ENCODE measurements around the gene OTUB1. TPM values are rescaled to one million over a fixed set of nuclear protein-coding genes. Genes with fewer than 3 reads are reported as not detected.
"Not testable (repeated sequence)": the region's sequence is repeated elsewhere in the genome, so short reads cannot be mapped to it uniquely, and the experiment has no call there.

Gene OTUB1
- total RNA-seq, 1 donor from 2014 or later, result 126 TPM

GRCh38 chr11:63951779-63952536 is 34.3 kb upstream of the OTUB1 start:
- Mint-ChIP-seq H3K27me3 (ENCODE audit: unreplicated experiment) (no peaks in the 10 kb centered on the region), H3K4me3 (ENCODE audit: unreplicated experiment) (no peak overlapping the region), H3K27ac (ENCODE audit: unreplicated experiment) (no peak overlapping the region), H3K9me3 (ENCODE audit: unreplicated experiment) (peaks cover 4% of the 10 kb centered on the region), H3K36me3 (ENCODE audit: unreplicated experiment) (no peaks in the 10 kb centered on the region), H3K4me1 (ENCODE audit: low read depth, unreplicated experiment) (peaks cover 4% of the 10 kb centered on the region)
- no peak for DNase-seq
- no peak for TF ChIP-seq CTCF (IDR thresholded peaks at IDR 0.05; ENCODE audit: partially characterized antibody, unreplicated experiment)

- peaks cover 5% of the 10 kb centered on the region for H3K4me1 Mint-ChIP-seq (ENCODE audit: low read depth, unreplicated experiment)
- H3K36me3 Mint-ChIP-seq (ENCODE audit: unreplicated experiment), result no peaks in the 10 kb centered on the region
- TF ChIP-seq CTCF (IDR thresholded peaks at IDR 0.05; ENCODE audit: partially characterized antibody, unreplicated experiment), result no peak
- peaks cover 4% of the 10 kb centered on the region for H3K9me3 Mint-ChIP-seq (ENCODE audit: unreplicated experiment)
- DNase-seq, result no peak
- peaks cover under 1% of the 10 kb centered on the region for H3K27me3 Mint-ChIP-seq (ENCODE audit: unreplicated experiment)
- H3K27ac Mint-ChIP-seq (ENCODE audit: unreplicated experiment), result no peak overlapping the region
- H3K4me3 Mint-ChIP-seq (ENCODE audit: unreplicated experiment), result no peak overlapping the region
These were observed 33.7 kb upstream of the OTUB1 start for GRCh38 chr11:63952570-63952969.

GRCh38 chr11:63958008-63958407 is 28.2 kb upstream of the OTUB1 start:
- Mint-ChIP-seq H3K27ac (ENCODE audit: unreplicated experiment) (no peak overlapping the region), H3K4me3 (ENCODE audit: unreplicated experiment) (peak overlapping the region; percentile 61), H3K36me3 (ENCODE audit: unreplicated experiment) (no peaks in the 10 kb centered on the region), H3K4me1 (ENCODE audit: low read depth, unreplicated experiment) (peaks cover 8% of the 10 kb centered on the region), H3K9me3 (ENCODE audit: unreplicated experiment) (peaks cover 4% of the 10 kb centered on the region), H3K27me3 (ENCODE audit: unreplicated experiment) (peaks cover 4% of the 10 kb centered on the region)
- no peak for DNase-seq
- no peak for TF ChIP-seq CTCF (IDR thresholded peaks at IDR 0.05; ENCODE audit: partially characterized antibody, unreplicated experiment)

- no peak for DNase-seq
- no peaks in the 10 kb centered on the region for H3K9me3 Mint-ChIP-seq (ENCODE audit: unreplicated experiment)
- no peak overlapping the region for H3K4me3 Mint-ChIP-seq (ENCODE audit: unreplicated experiment)
- no peaks in the 10 kb centered on the region for H3K36me3 Mint-ChIP-seq (ENCODE audit: unreplicated experiment)
- H3K27ac Mint-ChIP-seq (ENCODE audit: unreplicated experiment), result peak overlapping the region; percentile 43
- peaks cover 6% of the 10 kb centered on the region for H3K27me3 Mint-ChIP-seq (ENCODE audit: unreplicated experiment)
- no peak for TF ChIP-seq CTCF (IDR thresholded peaks at IDR 0.05; ENCODE audit: partially characterized antibody, unreplicated experiment)
- H3K4me1 Mint-ChIP-seq (ENCODE audit: low read depth, unreplicated experiment), result peaks cover 8% of the 10 kb centered on the region
These were observed 24.4 kb upstream of the OTUB1 start for GRCh38 chr11:63961608-63962412.

GRCh38 chr11:63963895-63964294 is 22.3 kb upstream of the OTUB1 start:
- not testable (repeated sequence) for H3K27me3 Mint-ChIP-seq (ENCODE audit: unreplicated experiment); H3K27ac Mint-ChIP-seq (ENCODE audit: unreplicated experiment); H3K4me3 Mint-ChIP-seq (ENCODE audit: unreplicated experiment); H3K4me1 Mint-ChIP-seq (ENCODE audit: low read depth, unreplicated experiment); H3K9me3 Mint-ChIP-seq (ENCODE audit: unreplicated experiment); DNase-seq; H3K36me3 Mint-ChIP-seq (ENCODE audit: unreplicated experiment)
